Glutamatergic neuron (in vitro differentiated cells): ENCODE measurements around the gene ABL2. TPM values are rescaled to one million over a fixed set of nuclear protein-coding genes. Genes with fewer than 3 reads are reported as not detected.
"Not testable (repeated sequence)": the region's sequence is repeated elsewhere in the genome, so short reads cannot be mapped to it uniquely, and the experiment has no call there.

ENCODE experiments used
- DNase-seq: peaks from one replicate; pipeline ENCODE4 v3.0.0; 2022
- H3K27ac Mint-ChIP-seq: one replicate; pipeline ENCODE4 v1.8.0; 2020; ENCODE audit warnings: mild to moderate bottlenecking, mixed read lengths, inconsistent platforms; ENCODE audit not compliant: unreplicated experiment
- H3K27me3 Mint-ChIP-seq: one replicate; pipeline ENCODE4 v1.8.0; 2020; ENCODE audit warnings: mild to moderate bottlenecking, moderate library complexity, mixed read lengths, inconsistent platforms; ENCODE audit not compliant: unreplicated experiment
- H3K36me3 Mint-ChIP-seq: one replicate; pipeline ENCODE4 v1.8.0; 2020; ENCODE audit warnings: mild to moderate bottlenecking, mixed read lengths, inconsistent platforms; ENCODE audit not compliant: unreplicated experiment
- H3K4me1 Mint-ChIP-seq: one replicate; pipeline ENCODE4 v1.8.0; 2020; ENCODE audit warnings: mild to moderate bottlenecking, low read depth, mixed read lengths, inconsistent platforms; ENCODE audit not compliant: unreplicated experiment
- H3K4me3 Mint-ChIP-seq: one replicate; pipeline ENCODE4 v1.8.0; 2020; ENCODE audit warnings: mild to moderate bottlenecking, mixed read lengths, inconsistent platforms; ENCODE audit not compliant: unreplicated experiment
- H3K9me3 Mint-ChIP-seq: one replicate; pipeline ENCODE4 v1.8.0; 2020; ENCODE audit warnings: mild to moderate bottlenecking, moderate library complexity, mixed read lengths, inconsistent platforms; ENCODE audit not compliant: unreplicated experiment
- total RNA-seq: library from RNA; stranded (reverse); fragmentation: NEBNext Ultra II Directional; extraction: Animal tissue kit (Norgen Biotek cat#: 25700); gene quantifications from one replicate; pipeline ENCODE4 v1.2.1, GENCODE V29; 2021; ENCODE audit not compliant: unreplicated experiment
- TF ChIP-seq, protein P1 (sequence below): fragments of 200-600 bp; sonication (generic); IDR thresholded peaks from one replicate; pipeline ENCODE4 v1.5.0; 2021; ENCODE audit not compliant: partially characterized antibody, unreplicated experiment

The ABL2 gene
- total RNA-seq, 1 donor from 2014 or later: 24.7 TPM

DNA sequence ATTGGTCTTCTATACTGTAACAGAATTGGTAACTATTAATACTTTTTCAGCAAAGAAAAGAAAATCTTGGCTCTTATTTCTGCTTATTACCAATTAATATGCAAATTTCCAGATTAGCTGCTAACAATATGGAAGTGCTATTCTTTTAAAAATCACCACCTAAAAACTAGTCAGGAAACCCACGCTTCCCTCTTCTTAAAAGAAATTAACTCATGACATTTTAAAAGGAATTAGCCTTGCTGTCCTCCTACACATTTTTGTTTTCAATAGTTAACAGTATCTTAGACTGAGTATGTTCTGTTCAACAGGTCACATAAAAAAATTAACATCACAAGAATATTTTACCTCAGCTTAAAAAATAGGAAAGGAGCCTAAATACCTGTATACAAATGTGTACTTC, 27.3 kb downstream of the ABL2 start:
- TF ChIP-seq, protein P1, sequence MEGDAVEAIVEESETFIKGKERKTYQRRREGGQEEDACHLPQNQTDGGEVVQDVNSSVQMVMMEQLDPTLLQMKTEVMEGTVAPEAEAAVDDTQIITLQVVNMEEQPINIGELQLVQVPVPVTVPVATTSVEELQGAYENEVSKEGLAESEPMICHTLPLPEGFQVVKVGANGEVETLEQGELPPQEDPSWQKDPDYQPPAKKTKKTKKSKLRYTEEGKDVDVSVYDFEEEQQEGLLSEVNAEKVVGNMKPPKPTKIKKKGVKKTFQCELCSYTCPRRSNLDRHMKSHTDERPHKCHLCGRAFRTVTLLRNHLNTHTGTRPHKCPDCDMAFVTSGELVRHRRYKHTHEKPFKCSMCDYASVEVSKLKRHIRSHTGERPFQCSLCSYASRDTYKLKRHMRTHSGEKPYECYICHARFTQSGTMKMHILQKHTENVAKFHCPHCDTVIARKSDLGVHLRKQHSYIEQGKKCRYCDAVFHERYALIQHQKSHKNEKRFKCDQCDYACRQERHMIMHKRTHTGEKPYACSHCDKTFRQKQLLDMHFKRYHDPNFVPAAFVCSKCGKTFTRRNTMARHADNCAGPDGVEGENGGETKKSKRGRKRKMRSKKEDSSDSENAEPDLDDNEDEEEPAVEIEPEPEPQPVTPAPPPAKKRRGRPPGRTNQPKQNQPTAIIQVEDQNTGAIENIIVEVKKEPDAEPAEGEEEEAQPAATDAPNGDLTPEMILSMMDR: no peak
- Mint-ChIP-seq H3K36me3 (no peaks in the 10 kb centered on the region), H3K27ac (no peak overlapping the region), H3K27me3 (peaks cover 3% of the 10 kb centered on the region), H3K4me3 (no peak overlapping the region), H3K9me3 (no peaks in the 10 kb centered on the region), H3K4me1 (peaks cover 18% of the 10 kb centered on the region)
- no peak for DNase-seq

DNA sequence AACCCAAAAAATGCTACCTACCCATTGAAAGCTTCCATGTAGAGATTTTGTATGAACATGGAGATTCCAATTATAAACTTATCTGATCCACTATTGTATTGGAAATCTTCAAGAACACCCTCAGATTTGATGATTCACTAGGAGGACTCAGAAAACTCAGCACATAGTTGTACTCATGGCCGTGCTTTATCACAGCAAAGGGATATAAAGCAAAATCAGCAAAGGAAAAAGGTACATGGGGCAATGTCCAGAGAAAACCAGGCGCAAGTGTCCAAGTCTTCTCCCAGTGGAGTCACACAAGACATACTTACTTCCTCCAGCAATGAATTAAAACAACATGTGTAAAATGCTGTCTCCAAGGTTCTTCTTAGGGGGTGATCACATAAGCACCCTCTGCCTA, 28.9 kb downstream of the ABL2 start:
- peaks cover 9% of the 10 kb centered on the region for H3K4me1 Mint-ChIP-seq
- no peaks in the 10 kb centered on the region for H3K9me3 Mint-ChIP-seq
- no peak overlapping the region for H3K4me3 Mint-ChIP-seq
- no peak overlapping the region for H3K27ac Mint-ChIP-seq
- no peak for DNase-seq
- H3K36me3 Mint-ChIP-seq: no peaks in the 10 kb centered on the region
- TF ChIP-seq, protein P1: no peak
- peaks cover 3% of the 10 kb centered on the region for H3K27me3 Mint-ChIP-seq

DNA sequence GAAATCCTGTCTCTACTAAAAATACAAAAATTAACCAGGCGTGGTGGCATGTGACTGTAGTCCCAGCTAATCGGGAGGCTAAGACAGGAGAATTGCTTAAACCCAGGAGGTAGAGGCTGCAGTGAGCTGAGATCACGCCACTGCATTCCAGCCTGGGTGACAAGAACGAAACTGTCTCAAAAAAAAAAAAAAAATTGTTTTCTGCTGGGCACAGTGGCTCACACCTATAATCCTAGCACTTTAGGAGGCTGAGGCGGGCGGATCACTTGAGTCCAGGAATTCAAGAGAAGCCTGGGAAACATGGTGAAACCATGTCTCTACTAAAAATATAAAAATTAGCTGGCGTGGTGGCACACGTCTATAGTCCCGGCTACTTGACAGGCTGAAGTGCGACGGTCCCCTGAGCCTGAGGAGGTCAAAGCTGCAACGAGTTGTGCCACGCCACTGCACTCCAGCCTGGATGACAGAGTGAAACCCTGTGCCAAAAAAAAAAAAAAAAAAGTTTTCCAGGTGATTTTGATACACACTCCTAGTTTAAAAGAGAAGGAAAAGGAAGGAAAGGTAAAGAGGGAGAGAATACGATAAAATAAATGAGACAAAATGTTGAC, 31.7 kb downstream of the ABL2 start:
- no peak overlapping the region for H3K4me3 Mint-ChIP-seq
- H3K4me1 Mint-ChIP-seq: peaks cover 7% of the 10 kb centered on the region
- no peaks in the 10 kb centered on the region for H3K9me3 Mint-ChIP-seq
- H3K27ac Mint-ChIP-seq: no peak overlapping the region
- no peak for DNase-seq
- H3K36me3 Mint-ChIP-seq: no peaks in the 10 kb centered on the region
- TF ChIP-seq, protein P1: no peak
- H3K27me3 Mint-ChIP-seq: peaks cover 3% of the 10 kb centered on the region

DNA sequence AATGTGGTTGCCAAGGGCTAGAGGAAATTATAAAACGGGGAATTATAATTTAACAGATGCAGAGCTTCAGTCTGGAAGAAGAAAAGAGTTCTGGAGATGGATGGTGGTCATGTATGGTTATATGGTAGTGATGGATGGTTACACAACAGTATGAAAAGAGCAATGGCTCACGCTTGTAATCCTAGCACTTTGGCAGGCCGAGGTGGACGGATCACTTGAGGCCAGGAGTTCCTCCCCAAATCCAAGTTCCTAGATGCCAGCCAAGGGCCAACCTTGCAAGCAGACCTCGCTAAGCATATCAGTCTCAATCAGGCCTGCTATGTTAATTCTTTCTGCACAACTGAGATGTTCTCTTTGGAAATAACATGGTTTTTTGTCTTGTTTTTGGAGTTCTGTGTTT, 33.6 kb downstream of the ABL2 start:
- not testable (repeated sequence) for H3K9me3 Mint-ChIP-seq, H3K36me3 Mint-ChIP-seq, DNase-seq, H3K27me3 Mint-ChIP-seq, H3K27ac Mint-ChIP-seq, H3K4me1 Mint-ChIP-seq, H3K4me3 Mint-ChIP-seq

DNA sequence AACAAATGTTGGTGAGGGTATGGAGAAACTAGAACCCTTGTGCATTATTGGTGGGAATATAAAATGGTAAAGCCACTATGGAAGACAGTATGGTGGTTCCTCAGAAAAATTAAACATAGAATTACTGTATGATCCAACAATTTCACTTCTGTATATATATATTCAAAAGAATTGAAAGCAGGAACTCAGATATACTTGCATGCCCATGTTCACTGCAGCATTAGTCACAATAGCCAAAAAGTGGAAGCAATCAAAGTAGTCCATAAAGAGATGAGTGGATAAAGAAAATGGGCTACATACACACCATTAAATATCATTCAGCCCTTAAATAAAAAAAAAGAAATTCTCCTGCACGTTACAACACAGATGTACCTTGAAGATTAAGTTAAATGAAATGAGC, 34.1 kb downstream of the ABL2 start:
- no peak overlapping the region for H3K4me3 Mint-ChIP-seq
- H3K36me3 Mint-ChIP-seq: no peaks in the 10 kb centered on the region
- no peak for DNase-seq
- no peaks in the 10 kb centered on the region for H3K27me3 Mint-ChIP-seq
- TF ChIP-seq, protein P1: no peak
- H3K27ac Mint-ChIP-seq: no peak overlapping the region
- H3K9me3 Mint-ChIP-seq: no peaks in the 10 kb centered on the region
- H3K4me1 Mint-ChIP-seq: no peaks in the 10 kb centered on the region
